ENCODE data around the gene IL10RB.

IL10RB gene

GRCh38 chr21:33266789-33267135, 595 bp downstream of the IL10RB start:
- DNase-seq (ENCODE audit: low read depth, low spot score): no peak

GRCh38 chr21:33267250-33267649, 1.1 kb downstream of the IL10RB start:
- DNase-seq (ENCODE audit: low read depth, low spot score): no peak

GRCh38 chr21:33268393-33268736, 2.2 kb downstream of the IL10RB start:
- no peak for DNase-seq (ENCODE audit: low read depth, low spot score)

- no peak for DNase-seq (ENCODE audit: low read depth, low spot score)
Observed at GRCh38 chr21:33268737-33269441, 2.7 kb downstream of the IL10RB start.

GRCh38 chr21:33270986-33271385, 4.8 kb downstream of the IL10RB start:
- no peak for DNase-seq (ENCODE audit: low read depth, low spot score)

DNA sequence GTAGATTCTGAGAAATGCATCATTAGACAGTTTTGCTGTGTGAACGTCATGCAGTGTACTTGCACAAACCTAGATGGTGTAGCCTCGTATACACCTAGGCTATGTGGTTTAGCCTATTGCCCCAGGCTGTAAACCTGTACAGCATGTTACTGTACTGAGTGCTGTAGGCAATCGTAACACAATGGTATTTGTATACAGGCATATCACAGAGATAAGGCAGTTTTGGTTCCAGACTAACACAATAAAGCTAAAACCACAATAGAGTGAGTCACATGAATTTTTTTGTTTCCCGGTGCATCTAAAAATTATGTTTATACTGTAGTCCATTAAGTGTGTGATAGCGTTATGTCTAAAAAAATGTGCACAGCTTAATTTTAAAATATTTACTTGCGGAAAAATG, 6.9 kb downstream of the IL10RB start:
- no peak for DNase-seq (ENCODE audit: low read depth, low spot score)

DNA sequence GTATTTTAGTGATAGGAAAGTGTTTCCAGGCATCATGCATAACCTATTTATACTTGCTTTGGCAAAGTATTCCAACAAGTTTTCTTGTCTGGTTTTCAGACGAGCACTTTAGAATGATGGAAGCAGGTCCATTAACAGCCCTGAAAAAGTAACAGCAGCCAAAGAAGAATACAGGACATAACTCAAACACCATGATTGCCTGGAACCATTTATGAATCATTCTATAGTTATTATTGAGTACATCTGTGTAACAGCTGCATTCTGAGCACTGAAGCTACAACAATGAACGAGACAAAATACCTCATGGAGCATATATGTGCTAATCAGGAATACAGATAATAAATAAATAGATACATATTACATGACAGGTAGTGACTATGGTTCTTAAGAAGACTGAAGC, 12.6 kb downstream of the IL10RB start:
- no peak for DNase-seq (ENCODE audit: low read depth, low spot score)

DNA sequence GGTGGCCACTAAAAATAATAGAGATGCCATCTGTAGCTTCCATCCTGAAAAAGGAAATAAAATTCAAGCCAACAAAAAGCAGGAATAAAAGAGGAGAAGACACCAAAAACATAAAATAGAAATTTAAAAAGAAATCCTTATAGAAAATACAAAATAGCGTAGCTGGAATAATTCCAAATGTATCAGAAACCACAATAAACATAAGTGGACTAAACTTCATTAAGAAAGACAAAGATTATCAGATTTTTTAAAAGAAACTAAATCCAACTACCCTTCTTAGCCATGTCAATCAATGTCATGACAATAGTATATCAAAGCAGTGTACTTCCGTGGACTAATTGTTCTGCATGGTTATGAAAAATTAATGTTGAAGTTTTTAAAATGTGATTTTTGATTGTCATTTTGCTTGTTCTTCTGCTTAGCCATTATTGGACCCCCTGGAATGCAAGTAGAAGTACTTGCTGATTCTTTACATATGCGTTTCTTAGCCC, 13.2 kb downstream of the IL10RB start:
- no peak for DNase-seq (ENCODE audit: low read depth, low spot score)

- DNase-seq (ENCODE audit: low read depth, low spot score): no peak
Observed at GRCh38 chr21:33281096-33281652, 15.0 kb downstream of the IL10RB start.

GRCh38 chr21:33283203-33283602, 17.0 kb downstream of the IL10RB start:
- DNase-seq (ENCODE audit: low read depth, low spot score): no peak

- no peak for DNase-seq (ENCODE audit: low read depth, low spot score)
Observed at GRCh38 chr21:33286076-33286475, 19.9 kb downstream of the IL10RB start.

GRCh38 chr21:33286600-33287456, 20.7 kb downstream of the IL10RB start:
- DNase-seq (ENCODE audit: low read depth, low spot score): no peak

GRCh38 chr21:33289199-33289819, 23.1 kb downstream of the IL10RB start:
- DNase-seq (ENCODE audit: low read depth, low spot score): no peak

- no peak for DNase-seq (ENCODE audit: low read depth, low spot score)
Observed at GRCh38 chr21:33290441-33290840, 24.3 kb downstream of the IL10RB start.

DNA sequence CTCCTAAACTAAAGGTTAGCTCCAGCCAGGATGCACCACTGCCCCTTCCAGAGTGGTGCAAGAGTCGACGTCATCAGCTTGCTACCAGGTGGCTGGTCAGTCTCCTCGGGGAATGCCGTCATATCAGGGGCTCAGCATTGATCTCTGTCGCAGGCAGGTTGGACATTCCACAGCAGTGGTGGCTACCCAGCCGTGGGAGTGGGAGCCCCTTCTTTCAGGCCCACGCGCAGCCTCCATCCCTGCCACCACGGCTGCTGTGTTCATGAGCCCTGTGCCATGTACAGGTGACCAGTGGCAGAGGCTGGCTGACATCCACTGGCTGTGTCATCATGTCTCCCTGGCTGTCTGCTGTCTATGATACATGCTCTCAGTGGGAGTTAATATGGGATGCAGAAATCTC, 25.5 kb downstream of the IL10RB start:
- no peak for DNase-seq (ENCODE audit: low read depth, low spot score)

- DNase-seq (ENCODE audit: low read depth, low spot score): no peak
Observed at GRCh38 chr21:33292724-33293123, 26.6 kb downstream of the IL10RB start.

GRCh38 chr21:33293136-33293535, 27.0 kb downstream of the IL10RB start:
- no peak for DNase-seq (ENCODE audit: low read depth, low spot score)

DNA sequence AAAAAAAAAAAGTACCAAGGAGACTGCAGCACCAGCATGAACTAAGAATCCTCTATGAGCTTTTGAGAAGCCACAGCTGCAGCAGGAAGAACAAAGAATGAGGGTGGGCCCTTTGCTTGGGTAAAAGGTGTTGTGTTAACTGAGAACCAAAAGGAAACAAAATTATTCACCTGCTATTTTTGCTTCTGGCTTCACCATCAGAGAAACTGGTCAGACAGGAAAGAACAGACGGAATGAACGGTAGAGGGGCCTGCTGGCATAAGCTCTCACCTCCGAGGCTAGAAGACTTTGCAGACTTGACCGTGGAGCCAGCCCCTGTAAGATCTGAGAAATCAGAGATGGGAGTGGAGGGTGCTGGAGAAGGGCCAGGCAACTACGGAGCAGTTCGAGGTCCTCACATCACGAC, 27.6 kb downstream of the IL10RB start:
- no peak for DNase-seq (ENCODE audit: low read depth, low spot score)

DNA sequence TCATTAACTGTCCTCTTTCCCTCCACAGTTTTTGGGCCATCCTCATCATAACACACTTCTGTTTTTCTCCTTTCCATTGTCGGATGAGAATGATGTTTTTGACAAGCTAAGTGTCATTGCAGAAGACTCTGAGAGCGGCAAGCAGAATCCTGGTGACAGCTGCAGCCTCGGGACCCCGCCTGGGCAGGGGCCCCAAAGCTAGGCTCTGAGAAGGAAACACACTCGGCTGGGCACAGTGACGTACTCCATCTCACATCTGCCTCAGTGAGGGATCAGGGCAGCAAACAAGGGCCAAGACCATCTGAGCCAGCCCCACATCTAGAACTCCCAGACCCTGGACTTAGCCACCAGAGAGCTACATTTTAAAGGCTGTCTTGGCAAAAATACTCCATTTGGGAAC, 30.0 kb downstream of the IL10RB start:
- DNase-seq (ENCODE audit: low read depth, low spot score): no peak

DNA sequence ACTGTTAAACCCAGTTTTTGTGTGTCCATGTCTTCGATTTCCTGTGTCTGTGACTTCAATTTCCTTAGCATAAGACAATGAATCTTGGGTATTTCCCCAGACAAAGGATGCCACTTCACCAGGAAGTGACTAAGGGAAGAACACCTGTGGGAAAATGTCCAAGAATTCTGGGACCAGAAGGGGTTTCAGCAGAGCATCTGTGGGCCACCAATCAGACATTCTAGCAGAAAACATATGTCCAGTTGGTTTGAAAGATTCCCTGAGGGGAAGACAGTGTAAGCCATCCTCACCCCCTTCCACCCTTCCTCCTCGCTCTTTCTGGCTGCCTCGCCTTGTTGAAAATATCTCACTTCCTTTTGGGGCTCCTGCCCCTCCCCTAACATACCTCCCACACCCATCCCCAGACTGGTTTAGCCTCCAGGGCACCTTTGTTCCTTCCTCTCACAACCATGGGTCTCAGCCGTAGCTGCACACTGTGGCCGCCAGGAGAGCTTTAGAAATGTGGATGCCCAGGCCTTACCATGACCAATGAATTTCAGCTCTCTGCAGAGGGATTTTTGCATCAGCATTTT, 33.1 kb downstream of the IL10RB start:
- no peak for DNase-seq (ENCODE audit: low read depth, low spot score)

DNA sequence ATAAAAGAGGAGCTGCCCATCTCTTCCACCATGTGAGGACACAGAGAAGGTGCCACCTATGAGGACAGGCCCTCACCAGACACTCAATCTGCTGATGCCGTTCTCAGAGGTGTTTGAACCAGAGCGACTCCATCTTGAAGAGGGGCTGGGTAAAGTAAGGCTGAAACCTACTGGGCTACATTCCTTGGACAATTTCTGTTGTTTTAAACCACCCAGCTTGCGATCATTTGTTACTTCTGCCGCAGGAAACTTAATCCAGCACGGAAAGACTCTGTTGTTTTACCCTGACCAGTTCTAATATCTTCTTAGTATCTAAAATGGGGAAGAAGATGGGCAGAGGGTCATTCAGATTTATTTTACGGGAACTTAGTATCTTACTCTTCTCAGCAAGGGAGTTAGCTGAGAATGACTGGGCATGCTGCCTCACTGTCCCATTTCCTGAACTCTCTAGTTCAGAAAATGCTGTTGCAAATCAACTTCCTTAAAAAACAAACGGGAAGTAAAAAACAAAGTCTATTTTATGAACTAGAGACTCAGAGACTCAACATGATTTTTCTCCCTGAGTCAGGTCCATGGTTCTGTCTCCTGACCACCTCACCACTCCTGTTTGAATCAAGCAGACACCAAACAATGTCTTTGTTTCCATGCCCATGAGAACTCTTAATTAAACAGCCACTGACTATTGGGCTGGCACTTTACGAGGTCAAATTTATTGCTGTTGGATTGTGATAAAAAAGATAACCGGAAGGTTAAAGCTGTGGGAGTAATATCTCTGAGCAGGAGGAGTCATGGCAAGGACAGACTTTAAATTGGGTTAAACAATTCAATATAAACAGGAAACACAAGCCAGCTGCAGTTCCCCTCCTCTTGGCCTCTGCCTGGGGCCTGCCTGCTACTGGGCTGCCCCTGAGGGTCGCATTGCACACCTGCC, 34.8 kb downstream of the IL10RB start:
- DNase-seq (ENCODE audit: low read depth, low spot score): no peak
